GM20000 (cell line): ENCODE data around the gene SPTAN1.
"Not testable (repeated sequence)": the region's sequence is repeated elsewhere in the genome, so short reads cannot be mapped to it uniquely, and the experiment has no call there.

ENCODE experiments used
- DNase-seq: peaks from one replicate; pipeline ENCODE4 v3.0.0; 2012; ENCODE audit warnings: low spot score
- CTCF ChIP-seq: IDR thresholded peaks from 2 replicates; pipeline ENCODE4 v1.5.1; 2012; ENCODE audit warnings: mild to moderate bottlenecking, control low read depth; ENCODE audit errors: extremely low read depth, missing control alignments

The SPTAN1 gene

GRCh38 chr9:128637656-128638055 is 85.3 kb downstream of the SPTAN1 start:
- no peak for DNase-seq
- TF ChIP-seq CTCF, result no peak

- TF ChIP-seq CTCF, result no peak
- DNase-seq, result no peak
Measured at GRCh38 chr9:128638580-128638979, 86.2 kb downstream of the SPTAN1 start.

- no peak for DNase-seq
- no peak for TF ChIP-seq CTCF
Measured at GRCh38 chr9:128640603-128641002, 88.2 kb downstream of the SPTAN1 start.

- TF ChIP-seq CTCF, result no peak
- no peak for DNase-seq
Measured at GRCh38 chr9:128642675-128643245, 90.4 kb downstream of the SPTAN1 start.

GRCh38 chr9:128643519-128644300 is 91.3 kb downstream of the SPTAN1 start:
- peak; percentile 81 for DNase-seq
- no peak for TF ChIP-seq CTCF

GRCh38 chr9:128648206-128648605 is 95.8 kb downstream of the SPTAN1 start:
- not testable (repeated sequence) for DNase-seq

- TF ChIP-seq CTCF, result no peak
- no peak for DNase-seq
Measured at GRCh38 chr9:128651798-128652197, 99.4 kb downstream of the SPTAN1 start.

- no peak for DNase-seq
Measured at GRCh38 chr9:128653908-128654307, 101.5 kb downstream of the SPTAN1 start.

More at GRCh38 chr9:128653908-128654307, 101.5 kb downstream of the SPTAN1 start:
- no peak for TF ChIP-seq CTCF
